Liver (tissue), 9 donors: ENCODE data around the gene EML1. TPM values are rescaled to one million over a fixed set of nuclear protein-coding genes. Genes with fewer than 3 reads are reported as not detected.

Source experiments
- DNase-seq: peaks from one replicate; pipeline ENCODE4 v3.0.0-alpha.2; 2017; ENCODE audit warnings: low spot score
- H3K27ac ChIP-seq, 2 donors: one replicate each; pipeline ENCODE4 v1.7.0; 2013; ENCODE audit warnings: inconsistent platforms in 2 of 2, low read length in 2 of 2, control low read depth in 1 of 2, low read depth in 1 of 2, mild to moderate bottlenecking in 1 of 2
- H3K27me3 ChIP-seq, 4 donors: one replicate each; pipeline versions ENCODE4 v1.6.1 to v1.7.0; 2013; ENCODE audit warnings: low read length in 3 of 4, inconsistent platforms in 1 of 4, mild to moderate bottlenecking in 1 of 4, moderate library complexity in 1 of 4; ENCODE audit not compliant: control insufficient read depth in 4 of 4, insufficient read depth in 4 of 4
- H3K36me3 ChIP-seq, 4 donors: one replicate each; pipeline versions ENCODE4 v1.6.1 to v1.7.0; 2013; ENCODE audit warnings: low read length in 3 of 4, mild to moderate bottlenecking in 3 of 4, low read depth in 1 of 4, moderate library complexity in 1 of 4; ENCODE audit not compliant: control insufficient read depth in 4 of 4, insufficient read depth in 3 of 4
- H3K4me1 ChIP-seq, 4 donors: one replicate each; pipeline versions ENCODE4 v1.6.1 to v1.7.0; 2013; ENCODE audit warnings: low read length in 3 of 4, mild to moderate bottlenecking in 3 of 4, moderate library complexity in 1 of 4; ENCODE audit not compliant: control insufficient read depth in 4 of 4, insufficient read depth in 4 of 4
- H3K4me3 ChIP-seq, 3 donors: one replicate each; pipeline versions ENCODE4 v1.6.1 to v1.7.0; 2013; ENCODE audit warnings: low read length in 3 of 3, control low read depth in 1 of 3, low read depth in 1 of 3, mild to moderate bottlenecking in 1 of 3
- H3K9ac ChIP-seq, 2 donors: one replicate each; pipeline ENCODE4 v1.7.0; 2013; ENCODE audit warnings: low read length in 2 of 2, mild to moderate bottlenecking in 2 of 2, moderate library complexity in 2 of 2, control low read depth in 1 of 2, low read depth in 1 of 2
- H3K9me3 ChIP-seq, 4 donors: one replicate each; pipeline versions ENCODE4 v1.6.1 to v1.7.0; 2013; ENCODE audit warnings: low read length in 3 of 4; ENCODE audit not compliant: control insufficient read depth in 4 of 4
- ATF3 ChIP-seq: IDR thresholded peaks from 2 replicates; pipeline ENCODE4 v1.6.1; 2016; ENCODE audit warnings: antibody characterized with exemption
- CTCF ChIP-seq: fragments of 150-350 bp; IDR thresholded peaks from 2 replicates; pipeline ENCODE4 v1.5.1; 2017; ENCODE audit warnings: improper control_type of control experiment, low read depth, low read length; ENCODE audit not compliant: missing input control
- EGR1 ChIP-seq, 2 donors: IDR thresholded peaks; 2 replicates each; pipeline ENCODE4 v1.6.1; 2016 to 2018; ENCODE audit warnings: antibody characterized with exemption in 2 of 2, low read depth in 2 of 2
- FOXA1 ChIP-seq: IDR thresholded peaks from 2 replicates; pipeline ENCODE4 v1.6.1; 2016; ENCODE audit warnings: antibody characterized with exemption
- FOXA2 ChIP-seq: IDR thresholded peaks from 2 replicates; pipeline ENCODE4 v1.6.1; 2016; ENCODE audit warnings: antibody characterized with exemption
- GABPA ChIP-seq, 2 donors: IDR thresholded peaks in 1 of 2; conservative IDR thresholded peaks in 1 of 2; 2 replicates each; pipeline ENCODE4 v1.6.1; 2016; ENCODE audit warnings: antibody characterized with exemption in 2 of 2, mild to moderate bottlenecking in 1 of 2, moderate library complexity in 1 of 2
- HNF4A ChIP-seq, 2 donors: conservative IDR thresholded peaks; 2 replicates each; pipeline ENCODE4 v1.6.1; 2016; ENCODE audit warnings: antibody characterized with exemption in 2 of 2, mild to moderate bottlenecking in 2 of 2
- HNF4G ChIP-seq: IDR thresholded peaks from 2 replicates; pipeline ENCODE4 v1.6.1; 2016; ENCODE audit warnings: antibody characterized with exemption
- JUND ChIP-seq, 2 donors: IDR thresholded peaks; 2 replicates each; pipeline ENCODE4 v1.6.1; 2016; ENCODE audit warnings: antibody characterized with exemption in 2 of 2
- MAX ChIP-seq: IDR thresholded peaks from 2 replicates; pipeline ENCODE4 v1.6.1; 2016; ENCODE audit warnings: antibody characterized with exemption
- NR2F2 ChIP-seq: IDR thresholded peaks from 2 replicates; pipeline ENCODE4 v1.6.1; 2016; ENCODE audit warnings: antibody characterized with exemption
- RAD21 ChIP-seq, 2 donors: IDR thresholded peaks; 2 replicates each; pipeline ENCODE4 v1.6.1; 2016; ENCODE audit warnings: antibody characterized with exemption in 2 of 2, mild to moderate bottlenecking in 2 of 2
- RXRA ChIP-seq, 2 donors: IDR thresholded peaks; 2 replicates each; pipeline ENCODE4 v1.6.1; 2017 to 2018; ENCODE audit warnings: antibody characterized with exemption in 2 of 2, mild to moderate bottlenecking in 1 of 2
- SP1 ChIP-seq: IDR thresholded peaks from 2 replicates; pipeline ENCODE4 v1.6.1; 2018; ENCODE audit warnings: antibody characterized with exemption, mild to moderate bottlenecking
- TAF1 ChIP-seq: conservative IDR thresholded peaks from 2 replicates; pipeline ENCODE4 v1.6.1; 2016; ENCODE audit warnings: antibody characterized with exemption, mild to moderate bottlenecking
- YY1 ChIP-seq: IDR thresholded peaks from 2 replicates; pipeline ENCODE4 v1.6.1; 2016; ENCODE audit warnings: antibody characterized with exemption, mild to moderate bottlenecking
- ZBTB33 ChIP-seq: IDR thresholded peaks from 2 replicates; pipeline ENCODE4 v1.6.1; 2016; ENCODE audit warnings: antibody characterized with exemption
- WGBS: extraction: QIAGEN DNeasy Blood & Tissue Kit; methylation state at CpG from one replicate; pipeline ENCODE4 v1.1.7; 2013; 5-methylcytosine and 5-hydroxymethylcytosine counted together
- polyA plus RNA-seq, 2 donors: library from polyadenylated mRNA; stranded (reverse) in 1 of 2; unstranded in 1 of 2; fragments of 200-250 nt in 1 of 2; fragments of >200 nt in 1 of 2; fragmentation: Nextera tagmentation in 1 of 2; extraction: Ambion mirVana in 1 of 2; gene quantifications; one replicate each; pipeline versions ENCODE4 v1.2.1 to v1.2.3, GENCODE V29; 2013 to 2015
- total RNA-seq, 2 donors: library from RNA; depleted of rRNA; stranded (reverse); fragments of >200 nt; gene quantifications; one replicate each; pipeline ENCODE4 v1.2.3, GENCODE V29; 2014
- TF ChIP-seq, protein P1 (sequence below): IDR thresholded peaks from 2 replicates; pipeline ENCODE4 v1.6.1; 2016; ENCODE audit warnings: antibody characterized with exemption, mild to moderate bottlenecking
- donor health status: healthy.
- donor health status: healthy.
- donor health status: healthy.
- donor health status: healthy.
- donor health status: healthy.

Gene EML1
- total and polyA plus RNA-seq, 4 donors: 2.7 to 14.6 (median 4.6) TPM

GRCh38 chr14:99855271-99855670 is 62.1 kb downstream of the EML1 start:
- Histone ChIP-seq H3K9me3 (no peaks in the 10 kb centered on the region), H3K4me1 (no peaks in the 10 kb centered on the region), H3K4me3 (no peak overlapping the region), H3K36me3 (no peaks in the 10 kb centered on the region), H3K27me3 (no peaks in the 10 kb centered on the region), H3K27ac (no peak overlapping the region), H3K9ac (no peak overlapping the region)
- no peak for DNase-seq
- TF ChIP-seq SP1 (no peak), TAF1 (no peak)

DNA sequence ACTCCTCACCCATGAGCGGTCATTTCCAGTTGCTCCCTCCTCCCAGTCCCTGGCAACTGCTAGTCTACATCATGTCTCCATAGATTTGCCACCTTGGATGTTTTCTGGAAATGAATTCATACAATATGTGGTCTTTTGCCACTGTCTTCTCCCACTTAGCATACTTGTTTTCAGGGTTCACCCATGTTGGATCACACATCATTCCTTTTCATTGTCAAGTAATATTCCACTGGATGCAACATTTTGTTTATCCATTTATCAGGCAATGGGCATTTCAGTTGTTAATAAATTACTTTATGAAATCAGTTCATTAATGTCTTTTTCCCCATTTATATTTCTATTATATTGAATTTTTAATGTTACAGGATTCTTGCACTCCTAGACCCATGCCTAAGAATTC is 64.3 kb downstream of the EML1 start:
- no peak for TF ChIP-seq FOXA2
- TF ChIP-seq YY1: no peak
- Histone ChIP-seq H3K27ac (no peak overlapping the region), H3K9me3 (no peaks in the 10 kb centered on the region), H3K4me3 (no peak overlapping the region), H3K36me3 (no peaks in the 10 kb centered on the region), H3K4me1 (no peaks in the 10 kb centered on the region), H3K9ac (no peak overlapping the region), H3K27me3 (no peaks in the 10 kb centered on the region)
- WGBS: 100% methylated on average over 1 of the region's 1 CpG
- no peak for DNase-seq

DNA sequence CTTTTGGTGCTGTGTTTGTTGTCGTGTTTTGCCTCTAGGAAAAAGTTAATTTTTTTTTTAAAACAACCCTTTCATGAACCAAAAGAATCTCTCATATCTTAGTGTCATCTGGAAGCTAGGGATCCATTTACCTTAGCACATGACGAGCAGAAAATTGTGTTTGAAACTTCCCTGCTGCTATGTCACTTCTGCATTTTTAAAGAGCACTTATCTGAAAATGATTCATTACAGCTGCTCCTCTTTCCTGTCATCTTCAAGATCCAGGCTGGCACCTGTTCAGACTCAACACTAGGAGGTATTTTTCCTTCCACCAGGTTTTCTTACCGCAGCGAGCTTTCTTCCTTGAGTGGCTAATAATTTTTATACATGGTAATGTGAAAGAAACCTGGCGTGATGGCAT is 67.0 kb downstream of the EML1 start:
- H3K9ac ChIP-seq: no peak overlapping the region
- no peaks in the 10 kb centered on the region for H3K36me3 ChIP-seq
- H3K9me3 ChIP-seq: no peaks in the 10 kb centered on the region
- H3K4me1 ChIP-seq: peaks cover under 1 to 10% (median 4%) of the 10 kb centered on the region in 4 donors
- no peak overlapping the region for H3K27ac ChIP-seq
- WGBS: 91% methylated on average over 5 of the region's 5 CpGs
- H3K4me3 ChIP-seq: no peak overlapping the region
- no peaks in the 10 kb centered on the region for H3K27me3 ChIP-seq
- DNase-seq: no peak
- TF ChIP-seq GABPA (IDR thresholded peaks at IDR 0.05 in 1 of 2, conservative IDR thresholded peaks at IDR 0.05 in 1 of 2) (no peak), HNF4A (conservative IDR thresholded peaks at IDR 0.05) (no peak), RAD21 (IDR thresholded peaks at IDR 0.05) (no peak), RXRA (IDR thresholded peaks at IDR 0.05) (no peak), HNF4G (no peak), SP1 (no peak), YY1 (no peak), CTCF (no peak), ZBTB33 (no peak), FOXA2 (no peak), MAX (no peak), FOXA1 (no peak), NR2F2 (no peak), ATF3 (no peak), TAF1 (no peak), EGR1 (IDR thresholded peaks at IDR 0.05; ENCODE audit: low read depth in 2 of 2) (no peak), JUND (IDR thresholded peaks at IDR 0.05) (no peak)
- TF ChIP-seq, protein P1, sequence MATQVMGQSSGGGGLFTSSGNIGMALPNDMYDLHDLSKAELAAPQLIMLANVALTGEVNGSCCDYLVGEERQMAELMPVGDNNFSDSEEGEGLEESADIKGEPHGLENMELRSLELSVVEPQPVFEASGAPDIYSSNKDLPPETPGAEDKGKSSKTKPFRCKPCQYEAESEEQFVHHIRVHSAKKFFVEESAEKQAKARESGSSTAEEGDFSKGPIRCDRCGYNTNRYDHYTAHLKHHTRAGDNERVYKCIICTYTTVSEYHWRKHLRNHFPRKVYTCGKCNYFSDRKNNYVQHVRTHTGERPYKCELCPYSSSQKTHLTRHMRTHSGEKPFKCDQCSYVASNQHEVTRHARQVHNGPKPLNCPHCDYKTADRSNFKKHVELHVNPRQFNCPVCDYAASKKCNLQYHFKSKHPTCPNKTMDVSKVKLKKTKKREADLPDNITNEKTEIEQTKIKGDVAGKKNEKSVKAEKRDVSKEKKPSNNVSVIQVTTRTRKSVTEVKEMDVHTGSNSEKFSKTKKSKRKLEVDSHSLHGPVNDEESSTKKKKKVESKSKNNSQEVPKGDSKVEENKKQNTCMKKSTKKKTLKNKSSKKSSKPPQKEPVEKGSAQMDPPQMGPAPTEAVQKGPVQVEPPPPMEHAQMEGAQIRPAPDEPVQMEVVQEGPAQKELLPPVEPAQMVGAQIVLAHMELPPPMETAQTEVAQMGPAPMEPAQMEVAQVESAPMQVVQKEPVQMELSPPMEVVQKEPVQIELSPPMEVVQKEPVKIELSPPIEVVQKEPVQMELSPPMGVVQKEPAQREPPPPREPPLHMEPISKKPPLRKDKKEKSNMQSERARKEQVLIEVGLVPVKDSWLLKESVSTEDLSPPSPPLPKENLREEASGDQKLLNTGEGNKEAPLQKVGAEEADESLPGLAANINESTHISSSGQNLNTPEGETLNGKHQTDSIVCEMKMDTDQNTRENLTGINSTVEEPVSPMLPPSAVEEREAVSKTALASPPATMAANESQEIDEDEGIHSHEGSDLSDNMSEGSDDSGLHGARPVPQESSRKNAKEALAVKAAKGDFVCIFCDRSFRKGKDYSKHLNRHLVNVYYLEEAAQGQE: no peak
